ENCODE results near the gene ABCA2.

GRCh38 chr9:136962163-136962562 is 65.9 kb downstream of the ABCA2 start:
- no peak for TF ChIP-seq NR1H2 (CRISPR knock-in tag; IDR thresholded peaks at IDR 0.05)
- TF ChIP-seq TCF7 (CRISPR knock-in tag; IDR thresholded peaks at IDR 0.05; ENCODE audit: low read depth) = no peak
- no peak for TF ChIP-seq ATF3 (CRISPR knock-in tag; conservative IDR thresholded peaks at IDR 0.05)
- TF ChIP-seq ZNF423 (CRISPR knock-in tag; IDR thresholded peaks at IDR 0.05) = no peak
- no peak for TF ChIP-seq AFF4 (CRISPR knock-in tag; IDR thresholded peaks at IDR 0.05; ENCODE audit: borderline replicate concordance)
- no peak for TF ChIP-seq JUN (CRISPR knock-in tag; IDR thresholded peaks at IDR 0.05)
- no peak for TF ChIP-seq CTCF (IDR thresholded peaks at IDR 0.05)
- TF ChIP-seq ZNF121 (CRISPR knock-in tag; IDR thresholded peaks at IDR 0.05) = no peak
- no peak for TF ChIP-seq PRDM15 (CRISPR knock-in tag; IDR thresholded peaks at IDR 0.05)
- TF ChIP-seq NR2C2 (CRISPR knock-in tag; IDR thresholded peaks at IDR 0.05) = no peak
- no peak for TF ChIP-seq E2F1 (CRISPR knock-in tag; IDR thresholded peaks at IDR 0.05)
- TF ChIP-seq SMAD4 (CRISPR knock-in tag; IDR thresholded peaks at IDR 0.05) = no peak
- no peak for TF ChIP-seq USF1 (CRISPR knock-in tag; IDR thresholded peaks at IDR 0.05)
- TF ChIP-seq FOXK1 (CRISPR knock-in tag; IDR thresholded peaks at IDR 0.05) = no peak
